ENCODE data around the gene FKBP1A.

Gene FKBP1A

DNA sequence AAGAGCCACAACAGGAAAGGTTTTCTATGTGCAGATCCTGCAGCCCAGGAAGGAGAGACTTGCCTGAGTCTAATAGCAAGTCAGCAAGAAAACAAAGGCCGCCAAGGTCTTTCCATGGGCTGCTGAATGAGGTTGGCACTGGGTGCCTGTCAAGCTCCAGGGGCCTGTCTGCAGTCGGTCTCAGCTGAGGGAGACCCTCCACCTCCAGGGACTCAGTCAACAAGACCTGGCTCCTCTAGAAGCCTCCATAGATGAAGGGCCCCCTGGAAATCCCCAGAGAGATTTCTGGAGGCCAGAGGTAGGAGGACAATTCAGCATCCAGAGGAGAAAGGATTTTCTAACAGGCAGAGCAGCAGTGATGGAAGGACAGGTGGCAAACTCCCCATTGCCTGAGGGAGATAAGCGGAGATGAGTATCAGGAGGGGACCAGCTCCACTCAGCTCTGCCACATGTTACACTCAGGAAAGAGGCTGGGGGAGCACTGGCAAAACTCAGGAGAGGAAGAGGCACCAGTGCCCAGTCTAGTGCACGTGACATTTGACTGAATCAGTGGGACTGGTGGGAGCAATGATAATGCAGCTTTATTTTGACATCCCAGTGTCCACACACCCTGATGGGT is 33.5 kb upstream of the FKBP1A start:
- TF ChIP-seq, protein P1, sequence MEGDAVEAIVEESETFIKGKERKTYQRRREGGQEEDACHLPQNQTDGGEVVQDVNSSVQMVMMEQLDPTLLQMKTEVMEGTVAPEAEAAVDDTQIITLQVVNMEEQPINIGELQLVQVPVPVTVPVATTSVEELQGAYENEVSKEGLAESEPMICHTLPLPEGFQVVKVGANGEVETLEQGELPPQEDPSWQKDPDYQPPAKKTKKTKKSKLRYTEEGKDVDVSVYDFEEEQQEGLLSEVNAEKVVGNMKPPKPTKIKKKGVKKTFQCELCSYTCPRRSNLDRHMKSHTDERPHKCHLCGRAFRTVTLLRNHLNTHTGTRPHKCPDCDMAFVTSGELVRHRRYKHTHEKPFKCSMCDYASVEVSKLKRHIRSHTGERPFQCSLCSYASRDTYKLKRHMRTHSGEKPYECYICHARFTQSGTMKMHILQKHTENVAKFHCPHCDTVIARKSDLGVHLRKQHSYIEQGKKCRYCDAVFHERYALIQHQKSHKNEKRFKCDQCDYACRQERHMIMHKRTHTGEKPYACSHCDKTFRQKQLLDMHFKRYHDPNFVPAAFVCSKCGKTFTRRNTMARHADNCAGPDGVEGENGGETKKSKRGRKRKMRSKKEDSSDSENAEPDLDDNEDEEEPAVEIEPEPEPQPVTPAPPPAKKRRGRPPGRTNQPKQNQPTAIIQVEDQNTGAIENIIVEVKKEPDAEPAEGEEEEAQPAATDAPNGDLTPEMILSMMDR (IDR thresholded peaks at IDR 0.05; ENCODE audit: low read depth, low read length) = no peak
- no peak overlapping the region for H3K4me3 ChIP-seq (ENCODE audit: low read depth, low read length)

DNA sequence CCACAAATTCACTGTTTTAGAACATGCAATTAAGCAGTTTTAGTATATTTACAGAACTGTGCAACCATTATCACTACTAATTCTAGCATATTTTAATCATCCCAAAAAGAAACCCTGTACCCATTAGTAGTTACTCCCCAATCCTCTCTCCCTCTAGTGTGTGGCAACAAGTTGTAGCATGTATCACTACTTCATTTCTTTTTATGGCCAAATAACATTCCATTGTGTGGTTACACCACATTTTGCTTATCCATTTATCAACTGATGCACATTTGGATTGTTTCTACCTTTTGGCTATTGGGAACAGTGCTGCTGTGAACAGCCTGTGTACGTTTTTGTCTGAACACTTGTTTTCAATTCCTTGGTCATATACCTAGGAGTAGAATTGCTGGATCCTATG is 31.5 kb upstream of the FKBP1A start:
- TF ChIP-seq, protein P1 (IDR thresholded peaks at IDR 0.05; ENCODE audit: low read depth, low read length) = no peak

DNA sequence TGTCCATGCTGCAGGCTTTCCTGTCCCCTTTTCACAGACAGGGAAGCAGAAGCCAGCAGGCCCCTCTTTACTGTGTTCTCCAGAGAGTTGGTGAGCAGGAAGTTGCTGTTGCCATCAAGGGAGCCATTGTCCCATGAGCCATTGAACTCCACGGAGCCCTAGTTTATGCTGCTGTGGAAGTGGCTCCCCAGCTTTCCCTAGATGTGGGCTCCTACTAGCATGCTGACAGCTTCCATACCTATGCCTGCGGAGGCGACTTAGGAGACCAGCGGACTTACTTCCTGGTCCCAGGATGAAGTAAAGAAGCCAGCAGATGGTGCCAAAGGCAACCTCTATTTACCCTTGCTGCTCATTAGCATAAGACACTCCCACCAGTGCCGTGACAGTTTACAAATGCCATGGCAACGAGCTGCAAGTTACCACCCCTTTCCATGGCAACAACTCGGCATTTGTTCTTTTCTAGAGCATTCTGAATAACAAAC is 30.8 kb upstream of the FKBP1A start:
- TF ChIP-seq, protein P1 (IDR thresholded peaks at IDR 0.05; ENCODE audit: low read depth, low read length) = no peak
- H3K4me3 ChIP-seq (ENCODE audit: low read depth, low read length) = no peak overlapping the region

More for the DNA sequence above, 31.5 kb upstream of the FKBP1A start:
- no peak overlapping the region for H3K4me3 ChIP-seq (ENCODE audit: low read depth, low read length)

DNA sequence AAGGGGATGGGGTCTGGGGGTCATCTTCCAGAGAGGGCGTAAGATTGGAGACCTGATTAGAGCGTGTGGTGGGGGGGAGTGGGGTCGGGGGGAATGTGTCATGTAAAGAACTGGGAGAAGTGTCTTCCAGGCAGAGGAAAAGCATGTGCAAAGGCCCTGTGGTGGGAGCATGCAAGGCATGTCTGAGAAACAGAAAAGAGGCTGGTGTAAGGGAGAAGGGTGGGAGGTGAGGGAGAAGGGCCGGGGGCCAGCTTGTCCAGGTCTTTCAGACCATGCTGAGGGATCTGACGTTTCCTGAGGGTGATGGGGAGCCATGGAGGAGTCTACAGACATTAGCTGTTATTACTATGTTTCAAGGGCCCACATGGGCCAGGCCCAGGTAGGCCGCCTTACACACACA is 30.4 kb upstream of the FKBP1A start:
- no peak overlapping the region for H3K4me3 ChIP-seq (ENCODE audit: low read depth, low read length)
- TF ChIP-seq, protein P1 (IDR thresholded peaks at IDR 0.05; ENCODE audit: low read depth, low read length) = no peak

DNA sequence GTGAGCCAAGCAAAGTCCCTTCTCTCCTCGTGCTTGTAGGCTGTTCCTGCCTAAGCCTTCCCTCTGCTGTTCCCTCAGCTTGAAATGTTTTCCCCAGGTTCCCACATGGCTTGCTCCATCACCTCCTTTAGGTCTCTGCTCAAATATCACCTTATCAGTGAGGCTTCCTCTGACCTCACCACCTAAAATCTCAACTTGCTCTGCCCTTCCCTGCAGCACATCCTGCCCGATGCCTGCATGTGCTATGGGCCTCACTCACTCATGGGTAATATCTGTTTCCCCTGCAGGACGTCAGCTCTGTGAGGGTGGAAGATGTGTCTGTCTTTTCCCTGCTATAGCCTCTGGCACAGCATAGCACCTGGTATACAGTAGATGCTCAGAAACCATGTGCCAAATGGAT is 29.9 kb upstream of the FKBP1A start:
- TF ChIP-seq, protein P1 (IDR thresholded peaks at IDR 0.05; ENCODE audit: low read depth, low read length) = no peak
- no peak overlapping the region for H3K4me3 ChIP-seq (ENCODE audit: low read depth, low read length)

DNA sequence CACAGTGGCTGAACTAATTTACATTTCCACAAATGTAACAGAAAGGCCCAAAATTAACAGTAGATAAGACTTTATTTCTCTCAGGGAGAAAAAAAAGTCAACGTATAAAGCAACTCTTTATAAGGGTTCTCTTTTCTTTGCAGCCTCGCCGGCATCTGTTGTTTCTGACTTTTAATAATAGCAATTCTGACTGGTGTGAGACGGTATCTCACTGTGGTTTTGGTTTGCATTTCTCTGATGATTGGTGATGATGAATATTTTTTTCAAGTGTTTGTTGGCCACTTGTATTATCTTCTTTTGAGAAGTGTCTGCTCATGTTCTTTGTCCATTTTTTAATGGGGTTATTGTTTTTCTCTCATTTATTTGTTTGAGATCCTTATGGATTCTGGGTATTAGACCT is 27.2 kb upstream of the FKBP1A start:
- no peak overlapping the region for H3K4me3 ChIP-seq (ENCODE audit: low read depth, low read length)
- TF ChIP-seq, protein P1 (IDR thresholded peaks at IDR 0.05; ENCODE audit: low read depth, low read length) = no peak

DNA sequence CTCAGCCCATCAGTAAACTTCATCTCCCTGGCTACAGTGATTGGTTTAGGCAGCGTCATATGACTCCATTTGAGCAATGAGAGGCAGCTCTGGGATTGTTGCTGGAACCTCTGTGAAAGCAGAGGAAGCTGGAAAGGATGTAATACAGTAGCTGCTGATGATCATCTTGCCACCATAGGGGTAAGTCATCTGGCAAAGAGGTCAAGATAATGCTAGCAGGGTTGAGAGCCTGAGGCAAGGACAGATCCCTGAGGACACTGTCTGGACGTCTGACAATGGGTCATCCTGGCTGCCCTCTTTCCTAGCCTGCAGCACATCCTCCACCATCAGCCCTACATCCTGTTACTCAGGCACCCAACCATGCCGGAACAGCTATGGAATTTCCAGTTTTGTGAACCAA is 25.5 kb upstream of the FKBP1A start:
- no peak overlapping the region for H3K4me3 ChIP-seq (ENCODE audit: low read depth, low read length)
- TF ChIP-seq, protein P1 (IDR thresholded peaks at IDR 0.05; ENCODE audit: low read depth, low read length) = no peak
